Glutamatergic neuron (in vitro differentiated cells): ENCODE data around the gene HSD11B1L. TPM values are rescaled to one million over a fixed set of nuclear protein-coding genes. Genes with fewer than 3 reads are reported as not detected.

Source experiments
- DNase-seq: peaks from one replicate; pipeline ENCODE4 v3.0.0; 2022
- H3K27ac Mint-ChIP-seq: one replicate; pipeline ENCODE4 v1.8.0; 2020; ENCODE audit warnings: mild to moderate bottlenecking, mixed read lengths, inconsistent platforms; ENCODE audit not compliant: unreplicated experiment
- H3K27me3 Mint-ChIP-seq: one replicate; pipeline ENCODE4 v1.8.0; 2020; ENCODE audit warnings: mild to moderate bottlenecking, moderate library complexity, mixed read lengths, inconsistent platforms; ENCODE audit not compliant: unreplicated experiment
- H3K36me3 Mint-ChIP-seq: one replicate; pipeline ENCODE4 v1.8.0; 2020; ENCODE audit warnings: mild to moderate bottlenecking, mixed read lengths, inconsistent platforms; ENCODE audit not compliant: unreplicated experiment
- H3K4me1 Mint-ChIP-seq: one replicate; pipeline ENCODE4 v1.8.0; 2020; ENCODE audit warnings: mild to moderate bottlenecking, low read depth, mixed read lengths, inconsistent platforms; ENCODE audit not compliant: unreplicated experiment
- H3K4me3 Mint-ChIP-seq: one replicate; pipeline ENCODE4 v1.8.0; 2020; ENCODE audit warnings: mild to moderate bottlenecking, mixed read lengths, inconsistent platforms; ENCODE audit not compliant: unreplicated experiment
- H3K9me3 Mint-ChIP-seq: one replicate; pipeline ENCODE4 v1.8.0; 2020; ENCODE audit warnings: mild to moderate bottlenecking, moderate library complexity, mixed read lengths, inconsistent platforms; ENCODE audit not compliant: unreplicated experiment
- total RNA-seq: library from RNA; stranded (reverse); fragmentation: NEBNext Ultra II Directional; extraction: Animal tissue kit (Norgen Biotek cat#: 25700); gene quantifications from one replicate; pipeline ENCODE4 v1.2.1, GENCODE V29; 2021; ENCODE audit not compliant: unreplicated experiment
- TF ChIP-seq, protein P1 (sequence below): fragments of 200-600 bp; sonication (generic); IDR thresholded peaks from one replicate; pipeline ENCODE4 v1.5.0; 2021; ENCODE audit not compliant: partially characterized antibody, unreplicated experiment

The HSD11B1L gene
- total RNA-seq, 1 donor from 2014 or later: 64.4 TPM

DNA sequence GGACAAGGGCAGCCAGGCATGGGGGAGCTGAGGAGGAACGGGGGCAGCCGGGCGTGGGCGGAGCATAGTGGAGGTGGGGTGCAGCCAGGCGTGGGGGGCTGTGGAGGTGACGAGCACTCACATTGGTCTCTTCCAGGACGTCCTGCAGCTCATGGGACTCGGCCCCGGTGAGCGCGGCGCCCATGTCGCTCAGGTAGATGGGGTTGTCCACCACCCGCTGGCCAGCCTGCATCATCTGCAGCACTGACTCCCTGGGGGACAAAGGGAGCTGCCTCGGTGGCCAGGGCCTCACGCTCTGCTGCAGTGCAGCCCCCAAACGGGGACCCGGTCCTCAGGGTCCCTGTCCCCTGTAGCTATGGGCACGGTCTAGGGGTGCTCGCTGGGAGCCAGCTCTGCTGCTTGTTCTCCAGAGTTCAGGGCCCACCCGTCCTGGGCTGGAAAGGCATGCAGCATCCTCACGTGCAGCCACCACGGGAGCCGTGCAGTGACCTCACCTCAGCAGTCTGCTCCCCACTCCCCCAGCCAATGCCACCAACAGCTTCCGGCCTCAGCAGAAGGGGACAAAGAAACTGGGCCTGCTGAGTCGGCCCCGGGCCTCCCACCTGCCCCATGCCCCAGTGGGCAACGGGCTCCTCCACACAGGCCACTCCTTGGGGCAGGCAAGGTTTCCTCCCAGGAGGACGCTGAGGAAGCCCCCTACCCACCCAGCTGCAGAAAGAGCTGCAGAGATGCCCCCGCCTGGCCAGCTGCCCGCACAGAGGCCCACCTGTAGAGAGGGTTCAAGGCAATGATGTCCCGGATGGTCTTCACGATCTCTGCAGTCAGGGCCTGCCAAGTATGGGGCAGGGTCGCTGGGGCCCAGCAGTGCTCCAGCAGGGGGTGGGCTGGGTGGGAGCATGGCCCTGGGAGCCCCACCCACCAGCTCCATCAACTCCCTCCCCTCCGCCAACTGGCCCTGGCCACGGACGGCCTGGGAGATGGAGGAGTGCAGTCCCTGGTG lies 27.0 kb downstream of the HSD11B1L start:
- H3K9me3 Mint-ChIP-seq: peaks cover 8% of the 10 kb centered on the region
- H3K27ac Mint-ChIP-seq: no peak overlapping the region
- no peak for DNase-seq
- peaks cover 4% of the 10 kb centered on the region for H3K27me3 Mint-ChIP-seq
- TF ChIP-seq, protein P1, sequence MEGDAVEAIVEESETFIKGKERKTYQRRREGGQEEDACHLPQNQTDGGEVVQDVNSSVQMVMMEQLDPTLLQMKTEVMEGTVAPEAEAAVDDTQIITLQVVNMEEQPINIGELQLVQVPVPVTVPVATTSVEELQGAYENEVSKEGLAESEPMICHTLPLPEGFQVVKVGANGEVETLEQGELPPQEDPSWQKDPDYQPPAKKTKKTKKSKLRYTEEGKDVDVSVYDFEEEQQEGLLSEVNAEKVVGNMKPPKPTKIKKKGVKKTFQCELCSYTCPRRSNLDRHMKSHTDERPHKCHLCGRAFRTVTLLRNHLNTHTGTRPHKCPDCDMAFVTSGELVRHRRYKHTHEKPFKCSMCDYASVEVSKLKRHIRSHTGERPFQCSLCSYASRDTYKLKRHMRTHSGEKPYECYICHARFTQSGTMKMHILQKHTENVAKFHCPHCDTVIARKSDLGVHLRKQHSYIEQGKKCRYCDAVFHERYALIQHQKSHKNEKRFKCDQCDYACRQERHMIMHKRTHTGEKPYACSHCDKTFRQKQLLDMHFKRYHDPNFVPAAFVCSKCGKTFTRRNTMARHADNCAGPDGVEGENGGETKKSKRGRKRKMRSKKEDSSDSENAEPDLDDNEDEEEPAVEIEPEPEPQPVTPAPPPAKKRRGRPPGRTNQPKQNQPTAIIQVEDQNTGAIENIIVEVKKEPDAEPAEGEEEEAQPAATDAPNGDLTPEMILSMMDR: no peak
- H3K36me3 Mint-ChIP-seq: no peaks in the 10 kb centered on the region
- H3K4me3 Mint-ChIP-seq: no peak overlapping the region
- peaks cover 4% of the 10 kb centered on the region for H3K4me1 Mint-ChIP-seq

DNA sequence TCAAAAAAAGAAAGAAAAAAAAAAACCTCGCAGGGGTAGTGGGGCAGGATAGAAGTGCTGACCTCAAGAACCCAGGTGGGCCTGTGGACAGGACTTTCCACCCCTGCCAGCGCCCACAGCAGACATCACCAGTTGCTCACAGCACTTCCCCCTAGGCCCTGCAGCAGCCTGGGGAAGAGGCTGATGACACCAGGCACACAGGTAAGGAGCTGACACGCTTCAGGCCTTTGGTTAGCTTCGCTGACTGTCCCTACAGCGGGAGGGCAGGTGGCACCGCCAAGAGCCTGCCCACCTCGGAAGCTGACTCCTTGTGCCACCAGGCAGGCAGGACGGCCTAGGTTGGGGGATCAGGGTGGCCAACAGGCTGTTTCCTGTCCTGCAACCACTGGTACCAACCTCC lies 30.2 kb downstream of the HSD11B1L start:
- H3K27ac Mint-ChIP-seq: no peak overlapping the region
- TF ChIP-seq, protein P1: no peak
- H3K36me3 Mint-ChIP-seq: no peaks in the 10 kb centered on the region
- H3K27me3 Mint-ChIP-seq: peaks cover 2% of the 10 kb centered on the region
- H3K9me3 Mint-ChIP-seq: peaks cover 11% of the 10 kb centered on the region
- no peak for DNase-seq
- H3K4me1 Mint-ChIP-seq: peaks cover 8% of the 10 kb centered on the region
- no peak overlapping the region for H3K4me3 Mint-ChIP-seq

DNA sequence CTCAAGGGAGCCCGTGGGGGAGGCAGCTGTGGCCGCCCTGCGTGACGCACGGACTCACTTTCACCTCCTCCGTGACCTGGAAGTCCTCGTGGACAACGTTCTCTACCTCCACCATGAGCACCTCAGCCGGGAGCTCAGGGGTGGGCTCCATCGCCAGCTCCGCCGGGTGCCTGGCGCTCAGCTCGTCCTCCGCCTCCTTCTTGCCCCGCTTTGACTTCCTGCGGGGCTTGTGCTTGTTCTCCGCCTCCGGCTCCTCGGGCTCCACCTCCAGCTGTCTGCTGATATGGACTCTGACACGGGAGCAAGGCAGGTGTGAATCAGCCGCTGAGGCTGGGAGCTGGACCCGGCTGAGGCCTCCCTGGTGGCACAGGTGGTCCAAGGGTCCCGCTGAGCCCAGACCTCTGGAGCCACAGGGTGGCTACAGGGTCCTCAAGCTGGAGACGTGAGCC lies 30.9 kb downstream of the HSD11B1L start:
- no peak overlapping the region for H3K27ac Mint-ChIP-seq
- no peak overlapping the region for H3K4me3 Mint-ChIP-seq
- H3K36me3 Mint-ChIP-seq: no peaks in the 10 kb centered on the region
- DNase-seq: no peak
- H3K27me3 Mint-ChIP-seq: no peaks in the 10 kb centered on the region
- peaks cover 8% of the 10 kb centered on the region for H3K9me3 Mint-ChIP-seq
- TF ChIP-seq, protein P1: no peak
- H3K4me1 Mint-ChIP-seq: peaks cover 8% of the 10 kb centered on the region

DNA sequence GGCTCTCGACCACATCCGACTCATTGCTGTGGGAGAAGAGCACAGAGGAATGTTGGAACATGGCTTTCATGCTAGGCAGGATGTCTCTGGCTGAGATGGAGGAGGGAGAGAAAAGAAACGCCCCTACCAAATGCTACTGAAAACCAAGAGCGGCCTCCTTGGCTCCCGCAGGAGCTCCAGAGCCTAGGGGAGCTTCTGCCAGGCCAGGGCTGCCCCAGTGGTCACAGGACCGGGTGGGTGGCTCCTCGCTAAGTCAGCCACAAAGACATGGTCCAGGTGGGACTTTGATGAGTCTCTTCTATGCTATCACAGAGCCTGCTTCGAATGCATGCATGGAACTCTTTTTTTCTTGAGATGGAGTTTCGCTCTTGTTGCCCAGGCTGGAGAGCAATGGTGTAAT lies 32.4 kb downstream of the HSD11B1L start:
- Mint-ChIP-seq H3K4me1 (peaks cover 11% of the 10 kb centered on the region), H3K27me3 (no peaks in the 10 kb centered on the region), H3K4me3 (no peak overlapping the region), H3K27ac (no peak overlapping the region), H3K9me3 (peaks cover 10% of the 10 kb centered on the region), H3K36me3 (no peaks in the 10 kb centered on the region)
- TF ChIP-seq, protein P1: no peak
- no peak for DNase-seq

DNA sequence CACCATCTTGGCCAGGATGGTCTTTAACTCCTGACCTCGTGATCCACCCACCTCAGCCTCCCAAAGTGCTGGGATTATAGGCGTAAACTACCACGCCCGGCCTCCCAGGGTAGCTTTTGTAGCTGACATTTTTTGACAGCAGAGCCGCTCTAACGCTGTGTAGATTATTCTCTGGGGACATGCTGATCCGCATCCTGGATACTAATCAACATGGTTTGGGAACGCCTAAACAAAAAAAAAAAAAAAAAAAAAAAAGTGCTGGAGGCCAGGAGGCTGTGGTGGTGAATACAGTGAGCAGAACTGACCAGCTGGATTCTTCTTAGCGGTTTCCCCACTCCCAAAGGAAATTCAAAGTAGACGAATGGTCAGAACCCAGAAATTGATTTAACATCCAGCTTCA lies 34.0 kb downstream of the HSD11B1L start:
- Mint-ChIP-seq H3K27me3 (peaks cover 6% of the 10 kb centered on the region), H3K4me1 (peaks cover 17% of the 10 kb centered on the region), H3K4me3 (peak overlapping the region; percentile 63), H3K9me3 (peaks cover 11% of the 10 kb centered on the region), H3K36me3 (no peaks in the 10 kb centered on the region), H3K27ac (peak overlapping the region; percentile 89)
- DNase-seq: no peak
- TF ChIP-seq, protein P1: no peak
